ENCODE data around the gene CKS2. TPM values are rescaled to one million over a fixed set of nuclear protein-coding genes. Genes with fewer than 3 reads are reported as not detected.

CKS2 gene
- total RNA-seq, 1 donor from 2014 or later, result 23.7 TPM

DNA sequence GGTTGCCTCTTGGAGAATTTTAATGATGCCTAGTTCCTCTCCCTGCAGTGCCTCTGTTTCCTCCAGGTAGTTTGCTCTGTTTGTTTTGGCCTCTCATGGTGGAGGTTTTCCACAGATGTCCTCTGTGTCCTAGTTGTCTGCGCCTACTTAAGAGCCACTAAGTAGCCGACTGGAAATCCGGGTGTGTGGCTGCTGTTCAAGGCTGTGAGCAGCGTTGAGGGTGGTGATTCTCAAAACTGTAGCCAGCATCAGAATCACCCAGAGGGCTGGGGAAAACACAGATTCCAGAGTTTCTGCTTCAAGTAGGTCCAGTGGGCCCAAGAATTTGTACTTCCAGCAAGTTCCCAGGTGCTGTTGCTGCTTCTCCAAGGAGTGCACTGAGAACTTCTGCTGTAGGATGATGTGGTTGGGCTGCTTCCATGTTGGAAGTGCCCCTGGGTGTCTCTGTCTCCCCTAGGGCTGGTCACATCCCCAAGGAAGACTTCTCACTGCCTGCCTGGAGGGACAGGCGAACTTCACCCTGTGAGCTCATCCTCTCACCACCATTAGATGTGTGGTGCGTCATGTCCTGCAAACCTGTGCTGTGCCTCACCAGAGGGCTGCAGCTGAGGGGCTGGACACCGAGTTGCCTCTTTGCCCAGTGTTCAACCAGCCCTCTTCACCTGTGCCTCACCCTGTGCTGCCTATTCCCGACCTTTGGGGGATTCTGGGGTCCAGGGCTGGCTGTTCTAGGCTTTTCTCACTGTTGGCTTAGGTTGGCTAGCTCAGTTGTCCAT, 42.1 kb downstream of the CKS2 start:
- Mint-ChIP-seq H3K4me3 (ENCODE audit: unreplicated experiment) (no peak overlapping the region), H3K4me1 (ENCODE audit: unreplicated experiment) (no peaks in the 10 kb centered on the region), H3K27me3 (ENCODE audit: unreplicated experiment) (no peaks in the 10 kb centered on the region), H3K9me3 (ENCODE audit: unreplicated experiment) (no peaks in the 10 kb centered on the region), H3K27ac (ENCODE audit: unreplicated experiment) (no peak overlapping the region), H3K36me3 (ENCODE audit: unreplicated experiment) (peaks cover 80% of the 10 kb centered on the region)
- peak; percentile 70 for DNase-seq (ENCODE audit: extremely low spot score, unreplicated experiment)
- TF ChIP-seq, protein P1, sequence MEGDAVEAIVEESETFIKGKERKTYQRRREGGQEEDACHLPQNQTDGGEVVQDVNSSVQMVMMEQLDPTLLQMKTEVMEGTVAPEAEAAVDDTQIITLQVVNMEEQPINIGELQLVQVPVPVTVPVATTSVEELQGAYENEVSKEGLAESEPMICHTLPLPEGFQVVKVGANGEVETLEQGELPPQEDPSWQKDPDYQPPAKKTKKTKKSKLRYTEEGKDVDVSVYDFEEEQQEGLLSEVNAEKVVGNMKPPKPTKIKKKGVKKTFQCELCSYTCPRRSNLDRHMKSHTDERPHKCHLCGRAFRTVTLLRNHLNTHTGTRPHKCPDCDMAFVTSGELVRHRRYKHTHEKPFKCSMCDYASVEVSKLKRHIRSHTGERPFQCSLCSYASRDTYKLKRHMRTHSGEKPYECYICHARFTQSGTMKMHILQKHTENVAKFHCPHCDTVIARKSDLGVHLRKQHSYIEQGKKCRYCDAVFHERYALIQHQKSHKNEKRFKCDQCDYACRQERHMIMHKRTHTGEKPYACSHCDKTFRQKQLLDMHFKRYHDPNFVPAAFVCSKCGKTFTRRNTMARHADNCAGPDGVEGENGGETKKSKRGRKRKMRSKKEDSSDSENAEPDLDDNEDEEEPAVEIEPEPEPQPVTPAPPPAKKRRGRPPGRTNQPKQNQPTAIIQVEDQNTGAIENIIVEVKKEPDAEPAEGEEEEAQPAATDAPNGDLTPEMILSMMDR (IDR thresholded peaks at IDR 0.05), result no peak

- no peak overlapping the region for H3K4me3 Mint-ChIP-seq (ENCODE audit: unreplicated experiment)
- H3K4me1 Mint-ChIP-seq (ENCODE audit: unreplicated experiment), result no peaks in the 10 kb centered on the region
- TF ChIP-seq, protein P1 (IDR thresholded peaks at IDR 0.05), result no peak
- H3K27me3 Mint-ChIP-seq (ENCODE audit: unreplicated experiment), result no peaks in the 10 kb centered on the region
- no peak overlapping the region for H3K27ac Mint-ChIP-seq (ENCODE audit: unreplicated experiment)
- no peak for DNase-seq (ENCODE audit: extremely low spot score, unreplicated experiment)
- H3K9me3 Mint-ChIP-seq (ENCODE audit: unreplicated experiment), result no peaks in the 10 kb centered on the region
- H3K36me3 Mint-ChIP-seq (ENCODE audit: unreplicated experiment), result peaks cover 76% of the 10 kb centered on the region
Observed at GRCh38 chr9:89353989-89354388, 43.0 kb downstream of the CKS2 start.

- Mint-ChIP-seq H3K27me3 (ENCODE audit: unreplicated experiment) (no peaks in the 10 kb centered on the region), H3K9me3 (ENCODE audit: unreplicated experiment) (no peaks in the 10 kb centered on the region), H3K36me3 (ENCODE audit: unreplicated experiment) (peaks cover 78% of the 10 kb centered on the region), H3K4me1 (ENCODE audit: unreplicated experiment) (no peaks in the 10 kb centered on the region), H3K4me3 (ENCODE audit: unreplicated experiment) (no peak overlapping the region), H3K27ac (ENCODE audit: unreplicated experiment) (no peak overlapping the region)
- DNase-seq (ENCODE audit: extremely low spot score, unreplicated experiment), result peak; percentile 59
- TF ChIP-seq, protein P1 (IDR thresholded peaks at IDR 0.05), result no peak
Observed at GRCh38 chr9:89354471-89354870, 43.5 kb downstream of the CKS2 start.

GRCh38 chr9:89356782-89357181, 45.8 kb downstream of the CKS2 start:
- H3K27ac Mint-ChIP-seq (ENCODE audit: unreplicated experiment), result no peak overlapping the region
- TF ChIP-seq, protein P1 (IDR thresholded peaks at IDR 0.05), result no peak
- peaks cover 78% of the 10 kb centered on the region for H3K36me3 Mint-ChIP-seq (ENCODE audit: unreplicated experiment)
- no peaks in the 10 kb centered on the region for H3K27me3 Mint-ChIP-seq (ENCODE audit: unreplicated experiment)
- no peaks in the 10 kb centered on the region for H3K9me3 Mint-ChIP-seq (ENCODE audit: unreplicated experiment)
- H3K4me3 Mint-ChIP-seq (ENCODE audit: unreplicated experiment), result no peak overlapping the region
- peak; percentile 71 for DNase-seq (ENCODE audit: extremely low spot score, unreplicated experiment)
- H3K4me1 Mint-ChIP-seq (ENCODE audit: unreplicated experiment), result no peaks in the 10 kb centered on the region

GRCh38 chr9:89357331-89358197, 46.6 kb downstream of the CKS2 start:
- no peak overlapping the region for H3K4me3 Mint-ChIP-seq (ENCODE audit: unreplicated experiment)
- H3K27me3 Mint-ChIP-seq (ENCODE audit: unreplicated experiment), result no peaks in the 10 kb centered on the region
- TF ChIP-seq, protein P1 (IDR thresholded peaks at IDR 0.05), result no peak
- peaks cover 73% of the 10 kb centered on the region for H3K36me3 Mint-ChIP-seq (ENCODE audit: unreplicated experiment)
- H3K27ac Mint-ChIP-seq (ENCODE audit: unreplicated experiment), result no peak overlapping the region
- no peaks in the 10 kb centered on the region for H3K9me3 Mint-ChIP-seq (ENCODE audit: unreplicated experiment)
- DNase-seq (ENCODE audit: extremely low spot score, unreplicated experiment), result peak; percentile 73
- no peaks in the 10 kb centered on the region for H3K4me1 Mint-ChIP-seq (ENCODE audit: unreplicated experiment)
